ENCODE results near the gene TTLL11. TPM values are rescaled to one million over a fixed set of nuclear protein-coding genes. Genes with fewer than 3 reads are reported as not detected.

TTLL11 gene
- total and polyA plus RNA-seq, 2 of the 8 experiments (the other 6 are each of a cell fraction or from before 2014, with no cell fraction given): 0.56 to 0.80 TPM

DNA sequence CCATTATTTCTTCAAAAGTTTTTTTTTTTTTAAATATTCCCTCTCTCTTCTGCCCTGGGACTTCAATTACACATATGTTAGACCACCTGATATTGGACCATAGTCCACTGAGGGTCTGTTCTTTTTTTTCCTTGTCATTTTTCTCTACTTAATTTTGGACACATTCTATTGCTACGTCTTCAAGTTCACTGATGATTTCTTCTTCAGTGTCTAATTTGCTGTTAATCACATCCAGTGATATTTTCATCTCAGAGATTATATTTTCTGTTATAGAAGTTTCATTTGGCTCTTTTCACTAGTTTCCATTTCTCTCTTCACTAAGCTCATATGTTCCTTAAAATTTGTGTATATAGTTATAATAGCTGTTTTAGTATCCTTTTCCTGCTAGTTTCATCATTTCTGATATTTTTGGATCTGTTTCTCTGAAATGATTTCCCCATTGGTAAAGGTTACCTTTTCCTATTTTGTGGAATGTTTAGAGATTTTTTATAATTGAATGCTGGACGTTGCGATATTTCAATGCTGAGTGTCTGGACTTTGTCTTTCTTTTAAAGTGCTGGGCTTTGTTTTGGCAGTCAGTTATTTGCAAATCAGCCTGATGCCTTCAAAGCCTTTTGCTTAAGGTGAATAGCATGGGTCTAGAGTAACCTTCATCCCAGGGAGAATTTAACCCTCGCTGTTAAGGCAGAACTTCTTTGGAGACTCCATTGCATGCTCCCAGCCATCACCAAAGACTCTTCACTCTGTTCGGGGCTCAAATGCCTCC lies 111.8 kb downstream of the TTLL11 start:
- H3K14ac ChIP-seq (ENCODE audit: insufficient read length): no peak overlapping the region
- no peak overlapping the region for H3K9ac ChIP-seq (replicated peaks in 1 of 4; ENCODE audit: extremely low read depth in 1 of 4, low read depth in 3 of 4, low read length in 3 of 4)
- H3K56ac ChIP-seq (replicated peaks; ENCODE audit: insufficient read length, low read depth, low read length): no peak overlapping the region
- no peak overlapping the region for H3K23ac ChIP-seq (ENCODE audit: insufficient read length)
- H2BK15ac ChIP-seq (ENCODE audit: low read length): no peak overlapping the region
- H2AFZ ChIP-seq (ENCODE audit: low read length): no peak overlapping the region
- POLR2A ChIA-PET (ENCODE audit: partially characterized antibody): no interaction called here
- no peak overlapping the region for H2BK120ac ChIP-seq (replicated peaks; ENCODE audit: low read depth, low read length)
- H4K91ac ChIP-seq (replicated peaks; ENCODE audit: insufficient read length, low read length): no peak overlapping the region
- FAIRE-seq (no peak), DNase-seq (ENCODE audit: low read depth in 1 of 2, low spot score in 2 of 2) (no peak)
- no peak overlapping the region for H2BK12ac ChIP-seq (ENCODE audit: low read depth, low read length)
- no peak overlapping the region for H2BK20ac ChIP-seq (ENCODE audit: low read length)
- no peak overlapping the region for H3K4me2 ChIP-seq (ENCODE audit: insufficient read depth in 1 of 2, low read depth in 2 of 2, low read length in 2 of 2)
- no peaks in the 10 kb centered on the region for H4K20me1 ChIP-seq (replicated peaks in 1 of 2; ENCODE audit: control insufficient read depth in 1 of 2, insufficient read depth in 2 of 2, low read length in 2 of 2)
- H4K8ac ChIP-seq (ENCODE audit: extremely low read depth, insufficient read depth, low read length): no peak overlapping the region
- H2BK5ac ChIP-seq (ENCODE audit: low read depth, low read length): no peak overlapping the region
- no peaks in the 10 kb centered on the region for H3K79me1 ChIP-seq (ENCODE audit: low read depth, low read length)
- no peak overlapping the region for H3K4ac ChIP-seq (replicated peaks; ENCODE audit: insufficient read length, low read depth, low read length)
- H3K4me1 ChIP-seq (replicated peaks in 1 of 4; ENCODE audit: control insufficient read depth in 3 of 4, insufficient read depth in 4 of 4, low read length in 3 of 4): no peaks in the 10 kb centered on the region
- H2AK5ac ChIP-seq (ENCODE audit: low read depth, low read length): no peak overlapping the region
- no peaks in the 10 kb centered on the region for H3K23me2 ChIP-seq (ENCODE audit: low read depth, low read length)
- no peak overlapping the region for H3K18ac ChIP-seq (ENCODE audit: extremely low read depth, low read length)
- H3K36me3 ChIP-seq (ENCODE audit: control insufficient read depth in 2 of 4, insufficient read depth in 4 of 4, low read length in 3 of 4): no peaks in the 10 kb centered on the region
- H3K27me3 ChIP-seq (replicated peaks in 1 of 4; ENCODE audit: control insufficient read depth in 3 of 4, extremely low read depth in 1 of 4, insufficient read depth in 3 of 4, low read length in 3 of 4): no peaks in the 10 kb centered on the region
- no peak overlapping the region for H3K27ac ChIP-seq (ENCODE audit: low read depth, low read length)
- H3K4me3 ChIP-seq (ENCODE audit: extremely low read depth in 1 of 4, insufficient read depth in 2 of 4, low read depth in 3 of 4, low read length in 4 of 4): no peak overlapping the region
- H4K5ac ChIP-seq (ENCODE audit: insufficient read length, low read depth, low read length): no peak overlapping the region
- 92% methylated on average over 5 of the region's 5 CpGs; no CpG with 5 or more reads in 1 of the 2 experiments for WGBS, 2 experiments (ENCODE audit: extremely low coverage in 1 of 2, insufficient coverage in 1 of 2, insufficient read length in 1 of 2, insufficient replicate concordance in 2 of 2, low coverage in 1 of 2, low lambda C conversion rate in 2 of 2, missing lambda C conversion rate in 1 of 2)
- H3K79me2 ChIP-seq (ENCODE audit: control insufficient read depth in 1 of 2, insufficient read depth in 2 of 2, low read length in 2 of 2): no peaks in the 10 kb centered on the region
- H3K9me3 ChIP-seq (ENCODE audit: insufficient read depth in 2 of 2, low read depth in 1 of 2, low read length in 1 of 2): no peaks in the 10 kb centered on the region; a peak in 1 of 4 replicates
- CTCF ChIA-PET (ENCODE audit: partially characterized antibody): interaction anchor here (0.6 to 1.4 kb wide), 6 partner anchors 34 to 435 kb away, joined by 3 to 5 read pairs (median 4); no protein-coding TSS in a partner anchor
- TF ChIP-seq BACH1 (IDR thresholded peaks at IDR 0.05; ENCODE audit: low read length) (no peak), CEBPB (IDR thresholded peaks at IDR 0.05; ENCODE audit: low read depth, low read length) (no peak), POU5F1 (IDR thresholded peaks at IDR 0.05; ENCODE audit: low read depth, low read length) (no peak), CTBP2 (IDR thresholded peaks at IDR 0.05; ENCODE audit: borderline replicate concordance, insufficient read depth, insufficient read length, low read length) (no peak), FOSL1 (IDR thresholded peaks at IDR 0.05; ENCODE audit: insufficient read depth, low read depth, low read length) (no peak), RNF2 (IDR thresholded peaks at IDR 0.05; ENCODE audit: borderline replicate concordance, low read depth, low read length, missing control alignments, poor library complexity, severe bottlenecking) (no peak), CHD1 (IDR thresholded peaks at IDR 0.05; ENCODE audit: low read depth, low read length) (no peak), GABPA (IDR thresholded peaks at IDR 0.05; ENCODE audit: borderline replicate concordance, insufficient read depth, low read length) (no peak), NANOG (IDR thresholded peaks at IDR 0.05; ENCODE audit: insufficient read depth, low read depth, low read length, poor library complexity, severe bottlenecking) (no peak)

All from H1 (cell line).